NCI-H2196 treated with DMSO at 0.1 percent for 48 hours (cell line): ENCODE measurements around the gene NHLRC2.
"Not testable (repeated sequence)": the region's sequence is repeated elsewhere in the genome, so short reads cannot be mapped to it uniquely, and the experiment has no call there.

Experiments
- DNase-seq: peaks from one replicate; lab custom pipeline; 2025; ENCODE audit not compliant: unreplicated experiment; lab: John Stamatoyannopoulos, UW

The NHLRC2 gene

GRCh38 chr10:113937756-113938155, 83.3 kb downstream of the NHLRC2 start:
- no peak for DNase-seq

GRCh38 chr10:113939212-113939860, 84.9 kb downstream of the NHLRC2 start:
- DNase-seq = no peak

GRCh38 chr10:113941140-113941539, 86.7 kb downstream of the NHLRC2 start:
- DNase-seq = no peak

DNA sequence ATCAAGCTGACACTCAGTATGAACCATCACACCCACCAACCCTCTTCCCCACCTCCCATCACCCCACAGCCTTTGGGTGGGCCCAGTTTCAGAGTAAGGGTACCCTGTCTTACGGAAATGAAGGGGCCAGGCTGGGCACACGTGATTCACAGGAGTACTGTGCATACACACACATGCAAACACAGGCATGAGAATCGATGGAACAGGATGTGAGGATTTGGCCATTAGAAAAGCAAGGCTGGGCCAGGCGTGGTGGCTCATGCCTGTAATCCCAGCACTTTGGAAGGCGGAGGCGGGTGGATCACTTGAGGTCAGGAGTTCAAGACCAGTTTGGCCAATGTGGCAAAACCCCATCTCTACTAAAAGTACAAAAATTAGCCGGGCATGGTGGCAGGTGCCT, 88.7 kb downstream of the NHLRC2 start:
- DNase-seq = not testable (repeated sequence)

DNA sequence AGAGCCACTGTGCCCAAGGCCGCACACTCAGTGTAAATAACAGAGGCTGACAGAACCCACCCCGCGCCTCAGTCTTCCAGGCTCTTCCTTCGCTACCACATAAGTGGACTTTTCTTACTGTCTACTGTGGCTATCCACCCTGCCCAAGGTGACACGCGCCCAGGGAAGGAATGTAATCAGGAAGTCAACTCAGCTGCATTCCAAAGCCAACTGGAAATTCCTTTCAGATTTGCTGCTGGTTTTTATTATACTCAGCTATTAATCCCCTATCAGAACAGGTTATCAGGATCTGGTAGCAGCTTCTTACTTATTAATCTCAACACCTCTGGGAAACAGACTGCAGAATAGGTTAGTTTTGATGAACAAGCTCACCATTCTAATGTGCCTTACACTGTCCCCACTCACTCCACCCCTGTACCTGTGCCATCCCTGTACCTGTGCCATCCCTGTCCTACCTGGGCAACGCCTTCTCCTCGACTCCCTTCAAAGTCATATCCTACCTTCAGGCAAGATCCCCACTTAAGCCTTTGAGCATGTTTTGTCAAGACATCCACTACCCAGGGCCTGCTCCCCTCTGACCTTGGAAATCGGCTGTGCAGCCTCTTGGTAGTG, 90.7 kb downstream of the NHLRC2 start:
- no peak for DNase-seq

DNA sequence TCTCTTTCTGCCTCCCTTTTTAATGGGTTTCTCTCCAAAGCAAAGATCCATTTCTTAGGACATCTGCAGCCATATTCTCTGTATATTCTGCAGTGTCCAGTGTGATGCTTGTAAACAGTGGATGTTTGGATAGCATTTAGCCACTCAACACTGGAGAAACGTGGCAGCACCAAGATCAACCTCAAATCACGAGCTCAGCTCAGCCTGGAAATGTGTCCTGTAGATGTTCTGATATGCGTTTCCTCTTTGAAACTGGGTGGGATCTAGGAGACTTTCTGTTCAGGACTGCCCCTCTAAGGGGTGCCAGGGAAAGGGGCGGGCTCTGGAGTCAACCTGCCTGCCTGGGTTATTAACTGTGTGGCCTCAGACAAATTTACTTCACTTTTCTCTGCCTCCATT, 91.2 kb downstream of the NHLRC2 start:
- DNase-seq = no peak

DNA sequence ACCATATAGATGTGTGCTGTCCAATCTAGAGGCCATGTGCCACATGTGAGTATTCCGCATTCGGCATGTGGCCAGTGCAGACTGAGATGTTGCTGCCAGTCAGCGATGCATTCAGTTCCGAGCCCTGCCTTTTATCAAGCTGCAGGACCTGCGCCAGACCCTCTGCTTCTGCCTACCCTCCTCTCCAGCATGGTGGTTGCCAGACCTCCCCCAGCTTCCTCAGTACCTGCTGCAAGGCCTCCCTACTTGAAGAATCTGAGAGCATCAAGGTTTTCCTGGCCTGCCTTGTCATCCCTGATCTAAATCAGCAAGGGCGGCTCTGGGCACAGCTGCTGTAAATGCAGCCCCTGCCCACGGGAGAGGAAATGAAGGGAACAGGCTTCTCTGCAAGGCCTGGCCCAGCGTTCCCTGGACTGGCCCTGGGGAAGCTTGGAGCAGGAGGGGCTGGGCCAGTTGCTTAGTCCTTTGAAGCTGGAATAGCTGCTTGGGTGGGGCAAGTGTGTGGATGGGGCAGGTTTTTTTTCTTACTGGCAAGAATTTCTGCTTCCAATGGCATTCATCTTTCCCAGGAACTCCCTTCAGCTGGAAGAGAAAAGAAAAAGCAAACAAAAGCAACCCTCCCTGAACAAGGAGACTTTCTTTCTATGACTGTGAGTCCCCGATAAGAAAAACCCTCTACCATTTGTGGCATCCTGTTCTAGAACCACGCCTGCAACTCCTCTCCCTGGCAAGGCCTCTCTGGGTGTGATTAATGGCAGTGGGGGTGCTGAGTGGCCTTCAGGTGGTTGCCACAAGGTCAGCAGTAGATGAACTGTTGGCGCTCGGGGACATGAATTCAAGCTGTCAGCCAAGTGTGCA, 93.0 kb downstream of the NHLRC2 start:
- DNase-seq = no peak

GRCh38 chr10:113948048-113948447, 93.6 kb downstream of the NHLRC2 start:
- DNase-seq = no peak

- no peak for DNase-seq
Observed at GRCh38 chr10:113950268-113950667, 95.8 kb downstream of the NHLRC2 start.

DNA sequence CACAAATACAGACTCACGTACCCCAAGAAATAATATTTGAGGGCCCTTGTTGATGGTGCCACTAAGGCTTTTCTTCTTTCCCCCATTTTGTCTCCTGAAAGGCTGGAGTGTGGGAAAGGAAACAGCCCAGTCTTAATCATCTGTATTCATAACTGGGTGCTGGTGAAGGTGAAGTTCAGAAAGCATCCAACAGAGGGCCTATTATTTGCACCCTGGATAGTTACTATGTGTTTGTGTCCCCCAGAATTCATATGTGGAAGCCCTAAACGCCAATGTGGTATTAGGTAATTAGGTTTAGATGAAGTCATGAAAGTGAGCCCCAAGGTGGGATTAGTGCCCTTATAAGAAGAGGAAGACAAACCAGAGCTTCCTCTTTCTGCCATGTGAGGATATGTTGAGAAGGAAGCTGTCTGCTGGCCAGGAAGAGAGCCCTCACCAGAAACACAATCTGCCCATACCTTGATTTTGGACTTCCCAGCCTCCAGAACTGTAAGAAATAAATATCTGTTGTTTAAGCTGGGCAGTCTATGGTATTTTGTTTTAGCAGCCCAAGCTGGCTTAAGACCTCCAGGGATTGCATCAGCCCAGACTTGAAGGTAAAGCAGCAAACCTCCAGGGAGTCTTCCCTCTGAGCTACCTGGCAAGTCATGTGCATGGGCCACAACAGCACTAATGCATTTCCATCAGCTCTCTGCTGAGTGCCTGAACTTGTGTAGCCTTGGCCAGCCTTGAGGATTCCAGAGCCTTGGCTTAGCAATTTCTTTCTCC, 99.2 kb downstream of the NHLRC2 start:
- DNase-seq = no peak

- no peak for DNase-seq
Observed at GRCh38 chr10:113954409-113954808, 99.9 kb downstream of the NHLRC2 start.

DNA sequence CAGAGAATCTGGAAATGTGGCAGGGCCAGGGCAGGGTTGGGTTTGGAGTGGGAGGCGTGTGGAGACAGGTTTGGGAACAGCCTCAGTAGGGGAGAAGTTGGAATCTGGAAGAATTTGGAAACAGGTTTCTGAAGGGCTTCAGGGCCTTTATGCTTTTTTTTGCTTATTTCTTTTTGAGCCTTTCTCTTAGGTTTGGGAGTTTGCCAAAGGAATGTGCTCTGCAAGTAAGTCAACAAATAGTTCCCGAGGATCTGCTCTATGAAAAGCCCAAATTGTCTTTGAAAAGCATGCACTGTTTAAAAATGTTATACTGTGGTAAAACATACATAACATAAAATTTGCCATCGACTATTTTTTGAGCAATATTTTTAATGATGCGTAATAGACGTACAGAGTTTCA, 102.6 kb downstream of the NHLRC2 start:
- DNase-seq = no peak

DNA sequence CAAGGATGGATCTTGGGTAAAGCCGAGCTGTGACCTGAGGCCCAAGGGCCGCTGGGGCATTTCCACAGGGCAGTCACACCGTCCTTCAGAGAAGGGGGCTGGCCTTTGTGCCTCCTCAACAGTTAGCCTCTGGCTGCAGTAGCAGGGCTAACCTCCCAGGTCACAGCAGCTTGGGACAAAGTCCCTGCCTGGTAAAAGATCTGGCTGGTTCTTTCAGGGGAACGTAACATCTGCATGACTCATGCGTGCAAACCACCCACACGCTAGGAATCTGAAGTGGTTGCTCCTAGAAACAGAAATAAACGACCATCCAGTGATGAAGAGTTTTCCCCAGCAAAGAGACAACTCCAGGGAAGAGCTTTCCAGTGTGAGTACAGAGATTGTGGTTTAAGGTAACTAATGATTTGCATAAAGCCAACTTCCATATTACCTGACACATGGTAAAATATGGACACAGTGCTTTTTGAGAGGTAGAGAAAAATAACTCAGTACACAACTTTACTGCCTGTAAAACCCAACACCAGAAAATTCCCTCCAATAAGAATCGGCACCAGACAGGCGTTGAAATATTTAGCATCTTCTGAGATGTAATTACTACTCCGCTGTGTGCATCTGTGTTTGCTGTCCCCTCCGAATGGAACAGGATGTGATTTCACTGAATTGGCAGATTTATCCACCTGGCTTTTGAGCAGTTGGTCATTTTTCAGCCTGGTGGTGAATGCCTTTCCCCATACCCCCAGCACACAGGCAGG, 104.3 kb downstream of the NHLRC2 start:
- no peak for DNase-seq

DNA sequence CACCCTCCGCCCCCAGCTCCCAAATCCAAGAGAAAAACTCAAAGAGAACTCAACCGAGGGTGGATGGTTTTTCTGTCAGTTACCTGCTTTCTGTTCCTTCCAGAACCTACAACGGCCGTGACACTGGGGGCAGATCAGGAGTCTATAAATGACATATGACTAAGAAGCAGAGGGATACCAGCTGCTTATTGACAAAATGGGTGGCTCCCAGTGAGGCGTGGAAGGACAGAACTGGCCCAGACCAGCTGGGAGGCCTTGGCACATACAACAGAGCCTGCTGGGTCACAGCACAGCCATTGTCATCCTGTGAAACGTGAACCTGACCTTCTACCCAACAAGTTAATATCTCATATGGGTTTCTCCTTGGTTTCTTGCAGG, 104.9 kb downstream of the NHLRC2 start:
- no peak for DNase-seq

DNA sequence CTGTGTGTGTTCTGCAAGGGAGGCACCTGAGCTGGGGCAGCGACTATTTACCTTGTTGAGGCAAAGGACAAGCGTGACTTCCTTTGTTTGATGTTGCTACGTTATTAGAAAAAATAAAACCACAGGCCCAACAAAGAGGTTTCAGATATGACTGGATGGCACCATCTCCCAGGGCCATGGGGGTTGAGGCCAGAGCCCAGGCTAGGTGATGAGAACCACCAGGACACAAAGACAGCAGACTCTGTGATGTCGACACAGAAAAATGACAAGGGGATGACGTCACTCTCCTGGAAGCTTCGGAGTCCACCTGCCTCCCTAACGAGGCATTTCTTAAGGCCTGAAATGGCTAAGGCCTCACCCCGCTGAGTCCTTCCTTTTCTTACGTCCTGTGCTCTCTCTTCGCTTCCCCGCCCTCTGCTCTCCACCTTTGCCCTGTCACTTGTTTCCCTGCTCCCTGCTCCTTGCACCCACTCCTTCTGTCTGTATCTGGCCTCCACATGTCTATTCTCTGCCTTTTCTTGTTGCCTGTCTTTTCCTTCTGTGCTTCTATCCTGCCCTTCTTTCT, 106.2 kb downstream of the NHLRC2 start:
- DNase-seq = no peak

DNA sequence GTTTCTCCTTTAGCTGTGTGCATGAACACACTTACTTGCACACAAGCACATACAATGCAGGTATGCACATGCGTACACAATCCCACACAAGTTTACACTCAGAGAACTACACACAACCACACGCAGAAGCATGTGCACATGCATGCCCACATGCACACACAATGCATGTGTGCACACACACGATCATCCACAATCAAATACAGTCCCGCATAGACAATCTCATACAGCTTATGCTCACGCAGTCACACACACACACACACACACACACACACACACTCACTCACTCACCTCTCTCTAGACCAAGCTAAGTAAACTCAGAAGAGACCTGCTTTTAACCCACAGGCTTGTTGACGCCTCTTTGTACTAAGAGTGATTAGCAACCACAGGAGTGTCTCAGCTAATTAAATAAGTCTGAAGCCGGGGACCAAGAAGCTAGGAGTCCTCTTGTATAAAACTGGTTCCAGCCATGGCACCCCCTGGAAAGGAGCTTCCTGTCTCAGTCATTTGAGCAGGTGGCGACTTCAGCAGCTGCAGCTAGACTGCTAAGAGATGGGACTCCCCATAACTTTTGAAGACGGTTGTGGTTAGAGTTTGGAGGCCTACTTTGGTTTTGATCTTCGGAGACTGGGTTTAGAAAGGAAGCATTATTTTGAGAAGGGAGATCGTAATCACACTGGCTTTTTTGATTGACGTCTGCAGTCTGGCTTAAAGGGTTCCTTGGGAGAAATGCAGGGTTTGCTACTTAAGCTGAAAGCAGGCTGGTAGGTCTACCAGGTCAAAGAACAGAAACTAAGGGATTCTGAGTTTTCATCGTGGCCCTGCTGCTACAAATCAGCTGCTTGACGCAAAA, 106.9 kb downstream of the NHLRC2 start:
- DNase-seq = no peak

DNA sequence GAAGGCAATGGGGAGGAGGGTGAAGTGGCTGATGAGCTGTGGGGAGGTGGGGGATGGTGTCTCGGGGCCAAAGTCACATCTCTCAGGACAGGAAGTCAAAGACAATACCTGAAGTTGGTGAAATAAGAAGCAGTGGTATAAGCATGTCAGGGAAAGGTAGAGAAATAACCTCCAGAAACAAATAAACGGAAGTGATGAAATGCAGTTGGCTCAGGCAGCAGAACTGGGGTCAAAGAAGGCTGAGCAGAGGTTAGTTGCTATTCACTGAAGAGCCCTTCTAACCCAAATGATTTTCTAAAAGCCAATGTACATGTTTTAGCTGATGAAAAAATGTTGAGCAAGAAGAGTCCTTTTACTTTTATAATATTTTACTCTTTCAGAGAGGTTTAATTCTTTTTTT, 110.6 kb downstream of the NHLRC2 start:
- DNase-seq = no peak

DNA sequence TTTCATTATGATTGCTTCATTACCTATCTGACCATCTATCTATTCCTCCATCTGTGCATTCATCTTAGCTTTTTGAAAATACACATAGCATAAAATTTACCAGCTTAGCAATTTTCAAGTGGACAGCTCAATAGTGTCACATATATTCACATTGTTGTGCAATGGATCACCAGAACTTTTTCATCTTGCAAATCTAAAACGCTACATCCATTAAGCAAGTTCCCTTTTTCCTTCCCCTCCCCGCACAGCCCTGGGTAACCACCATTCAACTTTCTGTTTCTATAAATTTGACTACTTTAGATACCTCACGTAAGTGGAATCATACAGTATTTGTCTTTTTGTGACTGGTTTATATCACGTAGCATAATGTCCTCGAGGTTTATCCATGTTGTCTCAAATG, 111.2 kb downstream of the NHLRC2 start:
- no peak for DNase-seq
